HCT116 (cell line): ENCODE measurements around the gene EPB41L4A. TPM values are rescaled to one million over a fixed set of nuclear protein-coding genes. Genes with fewer than 3 reads are reported as not detected.

Source experiments
- ATAC-seq: fragments of 200-7000 bp; cut with Tn5 transposase; 2 replicates; pipeline ENCODE4 v1.9.1; 2020; ENCODE audit warnings: mild to moderate bottlenecking, moderate library complexity
- BruUV-seq: library from RNA; stranded (reverse); fragments of 400-500 nt; replicated peaks from 2 replicates; lab custom pipeline; 2021; lab: Mats Ljungman, UMichigan
- CTCF ChIA-PET: fragments of 300-600 bp; sonication (Branson Sonifier 250); formaldehyde crosslinking; loops from one replicate; lab custom pipeline; 2021; ENCODE audit warnings: antibody characterized with exemption; lab: Charles Lee
- POLR2A ChIA-PET: fragments of 300-600, 350-600 bp; sonication (Branson Sonifier 250); formaldehyde crosslinking; loops from one replicate; lab custom pipeline; 2021; ENCODE audit warnings: antibody characterized with exemption; lab: Charles Lee
- RAD21 ChIA-PET, 2 experiments: fragments of 300-600 bp; sonication (Branson Sonifier 250); formaldehyde crosslinking; loops; one replicate each; lab custom pipeline; 2023; ENCODE audit warnings: low total read pairs in 2 of 2; ENCODE audit not compliant: uncharacterized antibody in 2 of 2, unreplicated experiment in 2 of 2, low non-redundant PET in 1 of 2; lab: Charles Lee
- DNase-seq: peaks from one replicate; pipeline ENCODE4 v3.0.0-alpha.2; 2010; ENCODE audit warnings: low read depth, low spot score
- H2AFZ ChIP-seq: fragments of 200-600 bp; shearing (Covaris generic), sonication (generic); 2 replicates; pipeline ENCODE4 v1.6.1; 2017; ENCODE audit warnings: low read depth, mixed run types, mixed read lengths, antibody characterized with exemption, low read length; ENCODE audit not compliant: poor library complexity, severe bottlenecking
- H3K27ac ChIP-seq: 2 replicates; pipeline ENCODE4 v1.5.1; 2012; ENCODE audit warnings: low read depth, low read length
- H3K27me3 ChIP-seq: fragments of 200-600 bp; sonication (generic); 2 replicates; pipeline ENCODE4 v1.6.1; 2016; ENCODE audit warnings: mixed run types, low read length, mixed read lengths; ENCODE audit not compliant: insufficient read depth
- H3K36me3 ChIP-seq, 2 experiments: fragments of 200-500 bp in 1 of 2; fragments of 200-600 bp in 1 of 2; sonication (Bioruptor generic) in 1 of 2; sonication (generic) in 1 of 2; 2 replicates each; pipeline versions ENCODE4 v1.5.1 to v1.6.1; 2014 to 2016; ENCODE audit warnings: low read length in 2 of 2, inconsistent platforms in 1 of 2, mixed read lengths in 1 of 2, mixed run types in 1 of 2; ENCODE audit not compliant: insufficient read depth in 2 of 2, control insufficient read depth in 1 of 2
- H3K4me1 ChIP-seq, 2 experiments: fragments of 200-600 bp in 1 of 2; sonication (generic) in 1 of 2; 2 replicates each; pipeline versions ENCODE4 v1.5.1 to v1.6.1; 2012 to 2017; ENCODE audit warnings: low read length in 2 of 2, inconsistent platforms in 1 of 2, mild to moderate bottlenecking in 1 of 2, mixed read lengths in 1 of 2, mixed run types in 1 of 2, moderate library complexity in 1 of 2; ENCODE audit not compliant: insufficient read depth in 2 of 2, control insufficient read depth in 1 of 2
- H3K4me2 ChIP-seq: fragments of 200-600 bp; sonication (generic); 2 replicates; pipeline ENCODE4 v1.6.1; 2017; ENCODE audit warnings: mixed run types, low read length, mixed read lengths
- H3K4me3 ChIP-seq, 2 experiments: fragments of 200-600 bp in 1 of 2; sonication (generic) in 1 of 2; replicated peaks in 1 of 2; 2 replicates each; pipeline ENCODE4 v1.5.1; 2011 to 2016; ENCODE audit warnings: low read length in 2 of 2, control low read depth in 1 of 2, low read depth in 1 of 2, mild to moderate bottlenecking in 1 of 2, mixed read lengths in 1 of 2, mixed run types in 1 of 2
- H3K79me2 ChIP-seq: fragments of 200-600 bp; sonication (generic); 2 replicates; pipeline ENCODE4 v1.6.1; 2017; ENCODE audit warnings: mild to moderate bottlenecking, mixed run types, low read length, moderate library complexity, mixed read lengths; ENCODE audit not compliant: insufficient read depth
- H3K9ac ChIP-seq: fragments of 200-600 bp; sonication (generic); 2 replicates; pipeline ENCODE4 v1.6.1; 2016; ENCODE audit warnings: low read length, mixed read lengths
- H3K9me2 ChIP-seq: fragments of 200-600 bp; sonication (generic), shearing (Covaris generic); 2 replicates; pipeline ENCODE4 v1.6.1; 2017; ENCODE audit warnings: mixed run types, mild to moderate bottlenecking, moderate library complexity; ENCODE audit not compliant: insufficient read depth
- H3K9me3 ChIP-seq, 2 experiments: fragments of 200-500 bp in 1 of 2; fragments of 200-600 bp in 1 of 2; sonication (Bioruptor generic) in 1 of 2; sonication (generic) in 1 of 2; 2 replicates each; pipeline ENCODE4 v1.6.1; 2014 to 2017; ENCODE audit warnings: low read length in 2 of 2, mixed read lengths in 2 of 2, inconsistent platforms in 1 of 2, low read depth in 1 of 2, mild to moderate bottlenecking in 1 of 2, mixed run types in 1 of 2, moderate library complexity in 1 of 2; ENCODE audit not compliant: control insufficient read depth in 1 of 2, insufficient read depth in 1 of 2
- H4K20me1 ChIP-seq: fragments of 200-600 bp; sonication (generic), shearing (Covaris generic); 2 replicates; pipeline ENCODE4 v1.6.1; 2017; ENCODE audit warnings: mixed run types, mild to moderate bottlenecking, moderate library complexity; ENCODE audit not compliant: insufficient read depth
- CBX3 ChIP-seq: IDR thresholded peaks from 2 replicates; pipeline ENCODE4 v1.6.1; 2012; ENCODE audit warnings: low read depth
- CEBPB ChIP-seq: IDR thresholded peaks from 2 replicates; pipeline ENCODE4 v1.6.1; 2012; ENCODE audit warnings: low read depth
- EGR1 ChIP-seq: IDR thresholded peaks from 2 replicates; pipeline ENCODE4 v1.6.1; 2012; ENCODE audit warnings: low read depth
- EZH2 ChIP-seq: fragments of 200-600 bp; sonication (generic); IDR thresholded peaks from 2 replicates; pipeline ENCODE4 v1.6.1; 2017; ENCODE audit warnings: antibody characterized with exemption, mixed run types
- FOSL1 ChIP-seq: IDR thresholded peaks from 2 replicates; pipeline ENCODE4 v1.6.1; 2012; ENCODE audit warnings: low read depth
- JUND ChIP-seq: IDR thresholded peaks from 2 replicates; pipeline ENCODE4 v1.6.1; 2012
- MAX ChIP-seq: IDR thresholded peaks from 2 replicates; pipeline ENCODE4 v1.6.1; 2012
- POLR2AphosphoS5 ChIP-seq: IDR thresholded peaks from 2 replicates; pipeline ENCODE4 v1.6.1; 2011; ENCODE audit warnings: mild to moderate bottlenecking, low read depth, low read length, moderate library complexity
- SIN3A ChIP-seq: IDR thresholded peaks from 2 replicates; pipeline ENCODE4 v1.6.1; 2012; ENCODE audit warnings: low read depth
- TCF7L2 ChIP-seq: IDR thresholded peaks from 2 replicates; pipeline ENCODE4 v1.7.0; 2011; ENCODE audit warnings: borderline replicate concordance, inconsistent platforms; ENCODE audit not compliant: insufficient read depth, insufficient read length; ENCODE audit errors: extremely low read depth
- YY1 ChIP-seq: IDR thresholded peaks from 2 replicates; pipeline ENCODE4 v1.6.1; 2011; ENCODE audit warnings: low read length, low read depth, moderate library complexity, mild to moderate bottlenecking; ENCODE audit not compliant: insufficient replicate concordance; ENCODE audit errors: extremely low read depth
- ZFX ChIP-seq: fragments of 450-650 bp; IDR thresholded peaks from 2 replicates; pipeline ENCODE4 v1.6.1; 2017
- ZNF274 ChIP-seq: fragments of 200-500 bp; sonication (Bioruptor generic); IDR thresholded peaks from 2 replicates; pipeline ENCODE4 v1.6.1; 2014; ENCODE audit warnings: mild to moderate bottlenecking, low read depth, low read length, inconsistent platforms
- intact Hi-C: fragments of 100-400 bp; cut with micrococcal nuclease; formaldehyde crosslinking; loops from 2 replicates; pipeline ENCODE4 v1.10.0; 2022
- total RNA-seq: library from RNA; stranded (reverse); gene quantifications from one replicate; pipeline ENCODE4 v1.2.1, GENCODE V29; 2021; ENCODE audit not compliant: unreplicated experiment
- TF ChIP-seq, protein P1 (sequence below): IDR thresholded peaks from 2 replicates; pipeline ENCODE4 v1.6.1; 2012

The EPB41L4A gene
- total RNA-seq, 1 experiment from 2014 or later: 2.8 TPM

- H3K27ac ChIP-seq: no peak overlapping the region
- H3K4me2 ChIP-seq: no peak overlapping the region
- no peak overlapping the region for H2AFZ ChIP-seq
- POLR2A ChIA-PET: no interaction called here
- H3K4me3 ChIP-seq: no peak overlapping the region
- DNase-seq: no peak
- no peak for ATAC-seq
- intact Hi-C loops: no loop called here
- no peaks in the 10 kb centered on the region for H3K9me3 ChIP-seq
- no peaks in the 10 kb centered on the region for H3K36me3 ChIP-seq
- no TSS peak for BruUV-seq
- H3K9me2 ChIP-seq: no peaks in the 10 kb centered on the region
- no peaks in the 10 kb centered on the region for H3K79me2 ChIP-seq
- 0 out of 2 replicates have a peak, but pooled peaks cover 7% of the 10 kb centered on the region for H3K27me3 ChIP-seq
- no peak overlapping the region for H3K9ac ChIP-seq
- no peaks in the 10 kb centered on the region for H4K20me1 ChIP-seq
- H3K4me1 ChIP-seq: no peaks in the 10 kb centered on the region
- TF ChIP-seq JUND: no peak
- no peak for TF ChIP-seq TCF7L2
- no peak for TF ChIP-seq EGR1
- no peak for TF ChIP-seq POLR2AphosphoS5
- no peak for TF ChIP-seq ZNF274
- no peak for TF ChIP-seq FOSL1
- TF ChIP-seq, protein P1, sequence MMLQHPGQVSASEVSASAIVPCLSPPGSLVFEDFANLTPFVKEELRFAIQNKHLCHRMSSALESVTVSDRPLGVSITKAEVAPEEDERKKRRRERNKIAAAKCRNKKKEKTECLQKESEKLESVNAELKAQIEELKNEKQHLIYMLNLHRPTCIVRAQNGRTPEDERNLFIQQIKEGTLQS: no peak
- TF ChIP-seq CBX3: no peak
- no peak for TF ChIP-seq EZH2
- no peak for TF ChIP-seq MAX
- TF ChIP-seq YY1: no peak
- no peak for TF ChIP-seq CEBPB
- TF ChIP-seq SIN3A: no peak
- no peak for TF ChIP-seq ZFX
- TF ChIP-seq, all 23 proteins: peak for 0
- ChIA-PET CTCF (no interaction called here), RAD21 (no interaction called here)
Measured at GRCh38 chr5:112385969-112386368, 33.1 kb downstream of the EPB41L4A start.
